Osteocyte (in vitro differentiated cells): Measurements from ENCODE around the gene ASIC4. TPM values are rescaled to one million over a fixed set of nuclear protein-coding genes. Genes with fewer than 3 reads are reported as not detected.

Experiments
- DNase-seq: peaks from one replicate; pipeline ENCODE4 v3.0.0; 2021; ENCODE audit warnings: mixed read lengths; ENCODE audit not compliant: unreplicated experiment; ENCODE audit errors: extremely low spot score
- H3K27ac Mint-ChIP-seq: one replicate; pipeline ENCODE4 v1.8.0; 2021; ENCODE audit warnings: mild to moderate bottlenecking, mixed read lengths; ENCODE audit not compliant: unreplicated experiment
- H3K27me3 Mint-ChIP-seq: one replicate; pipeline ENCODE4 v1.8.0; 2021; ENCODE audit warnings: mixed read lengths; ENCODE audit not compliant: unreplicated experiment
- H3K36me3 Mint-ChIP-seq: one replicate; pipeline ENCODE4 v1.8.0; 2021; ENCODE audit warnings: mixed read lengths; ENCODE audit not compliant: unreplicated experiment
- H3K4me1 Mint-ChIP-seq: one replicate; pipeline ENCODE4 v1.8.0; 2021; ENCODE audit warnings: mixed read lengths; ENCODE audit not compliant: unreplicated experiment
- H3K4me3 Mint-ChIP-seq: one replicate; pipeline ENCODE4 v1.8.0; 2021; ENCODE audit warnings: mild to moderate bottlenecking, moderate library complexity, mixed read lengths; ENCODE audit not compliant: unreplicated experiment
- H3K9me3 Mint-ChIP-seq: one replicate; pipeline ENCODE4 v1.8.0; 2021; ENCODE audit warnings: mixed read lengths; ENCODE audit not compliant: unreplicated experiment
- CTCF ChIP-seq: fragments of 200-600 bp; sonication (generic); IDR thresholded peaks from 2 replicates; pipeline ENCODE4 v1.5.0; 2021; ENCODE audit warnings: antibody characterized with exemption, mild to moderate bottlenecking, moderate library complexity
- total RNA-seq: library from RNA; stranded (reverse); gene quantifications from 2 replicates; pipeline ENCODE4 v1.2.1, GENCODE V29; 2021

Gene ASIC4
- total RNA-seq, 1 donor from 2014 or later, result 0.11 TPM

- DNase-seq, result no peak
- no peak overlapping the region for H3K4me3 Mint-ChIP-seq
- no peaks in the 10 kb centered on the region for H3K9me3 Mint-ChIP-seq
- no peaks in the 10 kb centered on the region for H3K27me3 Mint-ChIP-seq
- H3K4me1 Mint-ChIP-seq, result peaks cover 40% of the 10 kb centered on the region
- no peak overlapping the region for H3K27ac Mint-ChIP-seq
- no peak for TF ChIP-seq CTCF
- peaks cover 16% of the 10 kb centered on the region for H3K36me3 Mint-ChIP-seq
Observed at GRCh38 chr2:219539926-219540678, 25.8 kb downstream of the ASIC4 start.

- Mint-ChIP-seq H3K4me1 (peaks cover 40% of the 10 kb centered on the region), H3K9me3 (no peaks in the 10 kb centered on the region)
Observed at GRCh38 chr2:219540784-219541504, 26.7 kb downstream of the ASIC4 start.

GRCh38 chr2:219541611-219542180, 27.4 kb downstream of the ASIC4 start:
- Mint-ChIP-seq H3K27ac (no peak overlapping the region), H3K27me3 (no peaks in the 10 kb centered on the region), H3K9me3 (no peaks in the 10 kb centered on the region), H3K36me3 (peaks cover 16% of the 10 kb centered on the region), H3K4me3 (peak overlapping the region; percentile 53), H3K4me1 (peaks cover 40% of the 10 kb centered on the region)
- TF ChIP-seq CTCF, result peak; percentile 99
- peak; percentile 92 for DNase-seq

More at GRCh38 chr2:219540784-219541504, 26.7 kb downstream of the ASIC4 start:
- Mint-ChIP-seq H3K27me3 (no peaks in the 10 kb centered on the region), H3K27ac (no peak overlapping the region), H3K4me3 (no peak overlapping the region), H3K36me3 (peaks cover 16% of the 10 kb centered on the region)
- TF ChIP-seq CTCF, result no peak
- no peak for DNase-seq

- Mint-ChIP-seq H3K4me3 (peak overlapping the region; percentile 85), H3K36me3 (peaks cover 16% of the 10 kb centered on the region), H3K27me3 (no peaks in the 10 kb centered on the region), H3K27ac (peak overlapping the region; percentile 90), H3K9me3 (no peaks in the 10 kb centered on the region), H3K4me1 (peaks cover 36% of the 10 kb centered on the region)
- no peak for TF ChIP-seq CTCF
- no peak for DNase-seq
Observed at GRCh38 chr2:219542931-219543595, 28.8 kb downstream of the ASIC4 start.
